Keratinocyte (primary cell): ENCODE data around the gene GRIN2C. TPM values are rescaled to one million over a fixed set of nuclear protein-coding genes. Genes with fewer than 3 reads are reported as not detected.

Experiments
- DNase-seq: peaks from one replicate; pipeline ENCODE4 v3.0.0-alpha.2; 2011; ENCODE audit warnings: low read depth, missing footprints, low spot score
- FAIRE-seq: peaks from 2 replicates; lab custom pipeline; 2011; peaks lifted over from hg19 to GRCh38; lab: Jason Lieb, UNC
- H2AFZ ChIP-seq: 2 replicates; pipeline ENCODE4 v1.6.0; 2012; ENCODE audit warnings: low read length, control low read depth, inconsistent platforms; ENCODE audit not compliant: control insufficient read depth
- H3K27ac ChIP-seq: 2 replicates; pipeline ENCODE4 v1.5.1; 2011; ENCODE audit warnings: low read length; ENCODE audit not compliant: control insufficient read depth, insufficient read depth
- H3K27me3 ChIP-seq: 3 replicates; pipeline ENCODE4 v1.6.0; 2011; ENCODE audit warnings: low read length; ENCODE audit not compliant: control insufficient read depth, insufficient read depth; ENCODE audit errors: extremely low read depth
- H3K36me3 ChIP-seq, 2 experiments: 2 replicates in 1 of 2; 3 replicates in 1 of 2; pipeline ENCODE4 v1.5.1; 2011; ENCODE audit warnings: low read length in 2 of 2, mild to moderate bottlenecking in 1 of 2; ENCODE audit not compliant: control insufficient read depth in 2 of 2, insufficient read depth in 2 of 2; ENCODE audit errors: extremely low read depth in 1 of 2
- H3K4me1 ChIP-seq: 3 replicates; pipeline ENCODE4 v1.5.1; 2011; ENCODE audit warnings: low read length; ENCODE audit not compliant: control insufficient read depth, insufficient read depth; ENCODE audit errors: extremely low read depth
- H3K4me2 ChIP-seq: 3 replicates; pipeline ENCODE4 v1.6.0; 2011; ENCODE audit warnings: low read depth, low read length; ENCODE audit not compliant: control insufficient read depth, insufficient read depth; ENCODE audit errors: extremely low read depth
- H3K4me3 ChIP-seq, 3 experiments: fragments of 200-600 bp in 1 of 3; sonication (generic) in 1 of 3; 2 replicates in 2 of 3; 3 replicates in 1 of 3; pipeline ENCODE4 v1.5.1; 2011 to 2016; ENCODE audit warnings: low read length in 3 of 3, mild to moderate bottlenecking in 3 of 3, control low read depth in 2 of 3, inconsistent platforms in 1 of 3, low read depth in 1 of 3, mixed read lengths in 1 of 3, mixed run types in 1 of 3, moderate library complexity in 1 of 3; ENCODE audit not compliant: control insufficient read depth in 2 of 3, insufficient read depth in 2 of 3; ENCODE audit errors: extremely low read depth in 1 of 3
- H3K79me2 ChIP-seq: 2 replicates; pipeline ENCODE4 v1.6.0; 2012; ENCODE audit warnings: low read length; ENCODE audit not compliant: control insufficient read depth, insufficient read depth
- H3K9ac ChIP-seq: 3 replicates; pipeline ENCODE4 v1.6.0; 2011; ENCODE audit warnings: low read length; ENCODE audit not compliant: control insufficient read depth, insufficient read depth; ENCODE audit errors: extremely low read depth
- H3K9me1 ChIP-seq: 3 replicates; pipeline ENCODE4 v1.6.0; 2011; ENCODE audit warnings: low read length; ENCODE audit not compliant: control insufficient read depth, insufficient read depth; ENCODE audit errors: extremely low read depth
- H3K9me3 ChIP-seq: 2 replicates; pipeline ENCODE4 v1.5.1; 2012; ENCODE audit warnings: low read depth, low read length; ENCODE audit not compliant: control insufficient read depth
- H4K20me1 ChIP-seq: 3 replicates; pipeline ENCODE4 v1.6.0; 2011; ENCODE audit warnings: low read length; ENCODE audit not compliant: control insufficient read depth, insufficient read depth; ENCODE audit errors: extremely low read depth
- CTCF ChIP-seq, 3 experiments: IDR thresholded peaks in 1 of 3; conservative IDR thresholded peaks in 1 of 3; optimal IDR thresholded peaks in 1 of 3; 2 replicates in 2 of 3; 3 replicates in 1 of 3; pipeline versions ENCODE3 to v1.5.1; 2011; ENCODE audit warnings: low read length in 3 of 3, mild to moderate bottlenecking in 3 of 3, moderate library complexity in 2 of 3, control low read depth in 1 of 3, inconsistent platforms in 1 of 3; ENCODE audit not compliant: insufficient read depth in 2 of 3; ENCODE audit errors: extremely low read depth in 1 of 3
- EZH2 ChIP-seq: IDR thresholded peaks from one replicate; pipeline ENCODE4 v1.6.1; 2012; ENCODE audit warnings: inconsistent platforms, mild to moderate bottlenecking, low read length, moderate library complexity
- dilution Hi-C: fragments of 300-500 bp; cut with MboI; formaldehyde crosslinking; loops from one replicate; pipeline ENCODE4 v1.7.0; 2020; ENCODE audit warnings: low sequenced_read_pairs; ENCODE audit not compliant: extremely low pct_ligation_motif_present
- polyA plus RNA-seq, 5 experiments: library from polyadenylated mRNA; depleted of rRNA in 3 of 5; stranded (reverse) in 3 of 5; stranded (forward) in 1 of 5; unstranded in 1 of 5; fragments of >200 nt; gene quantifications; 1 replicate in 1 of 5; 2 replicates in 3 of 5; 3 replicates in 1 of 5; pipeline versions ENCODE4 v1.2.1 to v1.2.3, GENCODE V29; 2011 to 2012; ENCODE audit warnings: missing spikeins in 2 of 5, low read depth in 1 of 5, low replicate concordance in 1 of 5

Gene GRIN2C
- polyA plus RNA-seq, 1 donor (not counting 4 experiments of a cell fraction or from before 2014, with no cell fraction given) = not detected

GRCh38 chr17:74842146-74842598 lies 17.5 kb downstream of the GRIN2C start:
- Histone ChIP-seq H3K9me1 (no peaks in the 10 kb centered on the region), H3K4me1 (peaks cover 7% of the 10 kb centered on the region), H4K20me1 (no peaks in the 10 kb centered on the region), H3K27me3 (peaks cover 30% of the 10 kb centered on the region), H3K79me2 (no peaks in the 10 kb centered on the region), H3K36me3 (no peaks in the 10 kb centered on the region), H3K9me3 (no peaks in the 10 kb centered on the region), H3K4me2 (peak overlapping the region; percentile 66), H3K4me3 (no peak overlapping the region), H2AFZ (no peak overlapping the region), H3K9ac (no peak overlapping the region), H3K27ac (no peak overlapping the region)
- FAIRE-seq = peak; percentile 52
- no peak for DNase-seq
- TF ChIP-seq CTCF (optimal IDR thresholded peaks at IDR 0.05 in 1 of 3, IDR thresholded peaks at IDR 0.05 in 1 of 3, conservative IDR thresholded peaks at IDR 0.05 in 1 of 3; ENCODE audit: extremely low read depth in 1 of 3, insufficient read depth in 2 of 3, low read length in 3 of 3) = no peak
- dilution Hi-C loops = no loop called here

- Histone ChIP-seq H3K27me3 (peaks cover 28% of the 10 kb centered on the region), H3K9me1 (no peaks in the 10 kb centered on the region), H3K79me2 (no peaks in the 10 kb centered on the region), H4K20me1 (no peaks in the 10 kb centered on the region), H3K36me3 (no peaks in the 10 kb centered on the region), H3K27ac (no peak overlapping the region), H2AFZ (no peak overlapping the region), H3K4me3 (no peak overlapping the region), H3K9me3 (no peaks in the 10 kb centered on the region), H3K4me1 (peaks cover 7% of the 10 kb centered on the region), H3K4me2 (no peak overlapping the region), H3K9ac (no peak overlapping the region)
- FAIRE-seq (no peak), DNase-seq (no peak)
- dilution Hi-C loops = no loop called here
- TF ChIP-seq EZH2 = no peak
- TF ChIP-seq CTCF (optimal IDR thresholded peaks at IDR 0.05 in 1 of 3, IDR thresholded peaks at IDR 0.05 in 1 of 3, conservative IDR thresholded peaks at IDR 0.05 in 1 of 3; ENCODE audit: extremely low read depth in 1 of 3, insufficient read depth in 2 of 3, low read length in 3 of 3) = no peak
These were observed 18.6 kb downstream of the GRIN2C start for GRCh38 chr17:74840989-74841666.
